ENCODE measurements around the gene DAB1.

The DAB1 gene

DNA sequence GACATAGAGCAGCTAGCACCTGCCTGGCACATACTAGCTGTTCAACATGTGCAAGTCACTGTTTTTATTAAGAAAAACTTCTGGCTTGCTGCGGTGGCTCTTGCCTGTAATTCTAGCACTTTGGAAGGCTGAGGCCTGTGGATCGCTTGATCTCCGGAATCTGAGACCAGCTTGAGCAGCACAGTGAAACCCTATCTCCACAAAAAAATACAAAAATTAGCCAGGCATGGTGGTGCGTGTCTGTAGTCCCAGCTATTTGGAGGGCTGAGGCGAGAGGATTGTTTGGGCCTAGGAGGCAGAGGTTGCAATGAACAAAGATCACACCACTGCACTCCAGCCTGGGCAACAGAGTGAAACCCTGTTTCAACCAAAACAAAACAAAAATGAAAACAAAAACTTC is 430.4 kb downstream of the DAB1 start:
- no peak overlapping the region for H3K9ac ChIP-seq (ENCODE audit: low read length)
- no peaks in the 10 kb centered on the region for H3K36me3 ChIP-seq (ENCODE audit: insufficient read depth, low read length)
- no peaks in the 10 kb centered on the region for H3K27me3 ChIP-seq (ENCODE audit: insufficient read depth, low read length)
- no peaks in the 10 kb centered on the region for H3K4me1 ChIP-seq (ENCODE audit: insufficient read depth, low read length, severe bottlenecking)
- H3K4me2 ChIP-seq (ENCODE audit: low read length) = no peak overlapping the region
- no peak overlapping the region for H2AFZ ChIP-seq (ENCODE audit: low read length)
- H4K20me1 ChIP-seq (ENCODE audit: insufficient read depth, low read length) = no peaks in the 10 kb centered on the region
- no peak overlapping the region for H3K4me3 ChIP-seq (ENCODE audit: low read depth, low read length, poor library complexity, severe bottlenecking)
- no peaks in the 10 kb centered on the region for H3F3A ChIP-seq (ENCODE audit: insufficient read depth, low read length)
- H3K79me2 ChIP-seq (ENCODE audit: insufficient read depth, low read length) = no peaks in the 10 kb centered on the region
- H3K27ac ChIP-seq (ENCODE audit: low read depth, low read length, poor library complexity, severe bottlenecking) = no peak overlapping the region
- TF ChIP-seq, protein P1, sequence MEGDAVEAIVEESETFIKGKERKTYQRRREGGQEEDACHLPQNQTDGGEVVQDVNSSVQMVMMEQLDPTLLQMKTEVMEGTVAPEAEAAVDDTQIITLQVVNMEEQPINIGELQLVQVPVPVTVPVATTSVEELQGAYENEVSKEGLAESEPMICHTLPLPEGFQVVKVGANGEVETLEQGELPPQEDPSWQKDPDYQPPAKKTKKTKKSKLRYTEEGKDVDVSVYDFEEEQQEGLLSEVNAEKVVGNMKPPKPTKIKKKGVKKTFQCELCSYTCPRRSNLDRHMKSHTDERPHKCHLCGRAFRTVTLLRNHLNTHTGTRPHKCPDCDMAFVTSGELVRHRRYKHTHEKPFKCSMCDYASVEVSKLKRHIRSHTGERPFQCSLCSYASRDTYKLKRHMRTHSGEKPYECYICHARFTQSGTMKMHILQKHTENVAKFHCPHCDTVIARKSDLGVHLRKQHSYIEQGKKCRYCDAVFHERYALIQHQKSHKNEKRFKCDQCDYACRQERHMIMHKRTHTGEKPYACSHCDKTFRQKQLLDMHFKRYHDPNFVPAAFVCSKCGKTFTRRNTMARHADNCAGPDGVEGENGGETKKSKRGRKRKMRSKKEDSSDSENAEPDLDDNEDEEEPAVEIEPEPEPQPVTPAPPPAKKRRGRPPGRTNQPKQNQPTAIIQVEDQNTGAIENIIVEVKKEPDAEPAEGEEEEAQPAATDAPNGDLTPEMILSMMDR (IDR thresholded peaks at IDR 0.05; ENCODE audit: low read length) = no peak
- TF ChIP-seq EZH2 (IDR thresholded peaks at IDR 0.05; ENCODE audit: borderline replicate concordance, low read length) = no peak
- H3K9me3 ChIP-seq (ENCODE audit: low read length) = no peaks in the 10 kb centered on the region
- no peaks in the 10 kb centered on the region for H3K9me2 ChIP-seq (ENCODE audit: low read depth, low read length)

DNA sequence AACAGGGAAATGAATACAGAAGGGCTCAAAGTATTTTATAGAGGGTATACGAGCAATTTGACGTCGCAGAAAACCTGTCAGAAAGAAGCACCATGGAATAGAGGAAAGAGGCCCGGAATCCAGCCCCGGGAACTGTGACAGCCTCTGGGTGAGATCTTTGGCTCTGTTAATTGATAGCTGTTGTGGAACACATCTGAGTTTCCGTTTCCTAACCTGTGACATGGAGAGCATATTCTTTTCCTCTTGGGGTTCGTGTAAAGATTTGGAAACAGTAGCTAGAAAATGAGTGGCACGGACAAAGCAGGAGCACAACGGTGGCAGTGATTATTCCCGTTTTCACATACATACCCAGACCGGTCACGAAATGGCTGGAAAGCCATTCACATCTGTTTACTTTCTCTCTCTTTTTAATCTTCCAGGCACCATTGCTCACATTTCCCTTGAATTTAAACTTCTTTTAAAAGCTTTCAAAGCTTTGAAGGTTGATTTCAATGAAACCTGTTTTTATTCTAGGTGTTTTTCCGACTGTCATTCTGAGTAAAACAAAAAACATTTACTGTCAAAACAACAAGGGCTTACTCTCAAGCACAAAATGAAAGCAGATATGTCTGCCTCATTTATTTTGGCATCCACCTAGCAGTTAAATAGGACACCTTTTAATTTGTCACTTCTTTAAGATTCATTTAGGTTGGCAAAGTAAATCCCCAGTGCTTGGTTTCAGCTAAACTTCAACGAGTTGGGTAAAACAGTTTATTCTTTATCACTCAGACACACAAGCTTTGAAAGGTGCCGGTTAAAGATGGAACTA is 431.3 kb downstream of the DAB1 start:
- Histone ChIP-seq H3K27me3 (ENCODE audit: insufficient read depth, low read length) (no peaks in the 10 kb centered on the region), H3K4me3 (ENCODE audit: low read depth, low read length, poor library complexity, severe bottlenecking) (no peak overlapping the region), H2AFZ (ENCODE audit: low read length) (no peak overlapping the region), H3F3A (ENCODE audit: insufficient read depth, low read length) (no peaks in the 10 kb centered on the region), H3K9me2 (ENCODE audit: low read depth, low read length) (no peaks in the 10 kb centered on the region), H3K36me3 (ENCODE audit: insufficient read depth, low read length) (no peaks in the 10 kb centered on the region), H3K4me1 (ENCODE audit: insufficient read depth, low read length, severe bottlenecking) (no peaks in the 10 kb centered on the region), H3K4me2 (ENCODE audit: low read length) (no peak overlapping the region), H3K27ac (ENCODE audit: low read depth, low read length, poor library complexity, severe bottlenecking) (no peak overlapping the region), H3K9me3 (ENCODE audit: low read length) (no peaks in the 10 kb centered on the region), H3K9ac (ENCODE audit: low read length) (no peak overlapping the region), H3K79me2 (ENCODE audit: insufficient read depth, low read length) (no peaks in the 10 kb centered on the region), H4K20me1 (ENCODE audit: insufficient read depth, low read length) (no peaks in the 10 kb centered on the region)
- TF ChIP-seq, protein P1 (IDR thresholded peaks at IDR 0.05; ENCODE audit: low read length) = no peak
- TF ChIP-seq EZH2 (IDR thresholded peaks at IDR 0.05; ENCODE audit: borderline replicate concordance, low read length) = no peak

DNA sequence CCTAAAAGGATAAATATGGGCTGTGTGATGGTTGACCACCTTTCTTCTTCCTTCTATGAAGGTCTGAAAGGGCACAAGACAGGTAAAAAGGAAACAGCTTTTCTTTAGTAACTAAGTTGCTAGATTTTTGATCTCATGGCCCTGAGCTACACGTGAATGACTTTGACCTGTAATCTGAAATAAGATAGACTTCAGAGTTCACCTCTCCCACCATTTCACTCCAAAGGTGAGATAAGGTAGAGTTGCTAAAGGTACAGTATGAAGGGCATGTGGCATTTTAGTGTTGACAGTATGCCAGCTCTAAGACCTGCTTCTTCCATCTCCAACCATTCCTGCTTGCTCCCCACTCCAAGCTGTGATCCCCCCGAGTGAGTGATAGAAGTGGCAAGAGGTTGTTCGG is 432.3 kb downstream of the DAB1 start:
- Histone ChIP-seq H3K9me2 (ENCODE audit: low read depth, low read length) (no peaks in the 10 kb centered on the region), H4K20me1 (ENCODE audit: insufficient read depth, low read length) (no peaks in the 10 kb centered on the region), H3K9ac (ENCODE audit: low read length) (no peak overlapping the region), H3K36me3 (ENCODE audit: insufficient read depth, low read length) (no peaks in the 10 kb centered on the region), H3K27ac (ENCODE audit: low read depth, low read length, poor library complexity, severe bottlenecking) (no peak overlapping the region), H3K4me3 (ENCODE audit: low read depth, low read length, poor library complexity, severe bottlenecking) (no peak overlapping the region), H3K4me1 (ENCODE audit: insufficient read depth, low read length, severe bottlenecking) (no peaks in the 10 kb centered on the region), H3K4me2 (ENCODE audit: low read length) (no peak overlapping the region), H3K9me3 (ENCODE audit: low read length) (no peaks in the 10 kb centered on the region), H2AFZ (ENCODE audit: low read length) (no peak overlapping the region), H3K27me3 (ENCODE audit: insufficient read depth, low read length) (no peaks in the 10 kb centered on the region), H3K79me2 (ENCODE audit: insufficient read depth, low read length) (no peaks in the 10 kb centered on the region), H3F3A (ENCODE audit: insufficient read depth, low read length) (no peaks in the 10 kb centered on the region)
- TF ChIP-seq EZH2 (IDR thresholded peaks at IDR 0.05; ENCODE audit: borderline replicate concordance, low read length) = no peak
- TF ChIP-seq, protein P1 (IDR thresholded peaks at IDR 0.05; ENCODE audit: low read length) = no peak

Measured in OCI-LY1 (cell line).